Esophagus muscularis mucosa (tissue), 4 donors: ENCODE data around the gene C16orf74. TPM values are rescaled to one million over a fixed set of nuclear protein-coding genes. Genes with fewer than 3 reads are reported as not detected.

Experiments
- DNase-seq: peaks from one replicate; pipeline ENCODE4 v3.0.0-alpha.2; 2017; ENCODE audit errors: extremely low spot score
- H3K27ac ChIP-seq, 4 donors: fragments of 200-600 bp; sonication (generic); replicated peaks in 1 of 4; 1 replicate in 3 of 4; 2 replicates in 1 of 4; pipeline ENCODE4 v1.5.1; 2016 to 2019; ENCODE audit warnings: mild to moderate bottlenecking in 1 of 4
- H3K27me3 ChIP-seq, 4 donors: fragments of 200-600 bp; sonication (generic); one replicate each; pipeline versions ENCODE4 v1.5.1 to v1.6.0; 2016 to 2019
- H3K36me3 ChIP-seq, 4 donors: fragments of 200-600 bp; sonication (generic); one replicate each; pipeline ENCODE4 v1.5.1; 2016 to 2019
- H3K4me1 ChIP-seq, 4 donors: fragments of 200-600 bp; sonication (generic); one replicate each; pipeline ENCODE4 v1.5.1; 2016 to 2019
- H3K4me3 ChIP-seq, 4 donors: fragments of 200-600 bp; sonication (generic); 1 replicate in 2 of 4; 2 replicates in 2 of 4; pipeline ENCODE4 v1.5.1; 2016 to 2019; ENCODE audit warnings: mild to moderate bottlenecking in 4 of 4, moderate library complexity in 1 of 4
- H3K9me3 ChIP-seq, 4 donors: fragments of 200-600 bp; sonication (generic); 1 replicate in 3 of 4; 2 replicates in 1 of 4; pipeline ENCODE4 v1.5.1; 2016 to 2019
- CTCF ChIP-seq, 3 experiments: fragments of 200-600 bp in 2 of 3; fragments of 450-650 bp in 1 of 3; sonication (generic) in 2 of 3; IDR thresholded peaks; one replicate each; pipeline ENCODE4 v1.5.1; 2017 to 2019; ENCODE audit warnings: antibody characterized with exemption in 3 of 3, mild to moderate bottlenecking in 2 of 3, moderate library complexity in 1 of 3
- EP300 ChIP-seq: sonication (generic); formaldehyde crosslinking; IDR thresholded peaks from one replicate; pipeline ENCODE4 v1.6.1; 2017; ENCODE audit warnings: antibody characterized with exemption
- POLR2A ChIP-seq: fragments of 450-650 bp; IDR thresholded peaks from one replicate; pipeline ENCODE4 v1.6.1; 2017; ENCODE audit warnings: antibody characterized with exemption, moderate library complexity, mild to moderate bottlenecking, low read depth
- POLR2AphosphoS5 ChIP-seq, 2 donors: sonication (generic); formaldehyde crosslinking; IDR thresholded peaks; one replicate each; pipeline ENCODE4 v1.6.1; 2017; ENCODE audit warnings: antibody characterized with exemption in 2 of 2
- WGBS: methylation state at CpG from one replicate; pipeline ENCODE4 v1.1.5; 2018; 5-methylcytosine and 5-hydroxymethylcytosine counted together
- intact Hi-C: fragments of 100-400 bp; cut with DNase I; formaldehyde crosslinking; loops from one replicate; pipeline ENCODE4 v1.15.1; 2023
- total RNA-seq, 4 donors: library from RNA; depleted of rRNA; stranded (reverse); fragments of >200 nt; gene quantifications; one replicate each; pipeline versions ENCODE4 v1.1.0 to v1.2.1, GENCODE V29; 2016

The C16orf74 gene
- total RNA-seq, 4 donors from 2014 or later = 0.83 to 2.4 (median 0.83) TPM; not detected in 1

GRCh38 chr16:85789773-85790172 is 38.9 kb upstream of the C16orf74 start:
- intact Hi-C loops = no loop called here
- Histone ChIP-seq H3K4me1 (no peaks in the 10 kb centered on the region), H3K27ac (no peak overlapping the region), H3K27me3 (no peaks in the 10 kb centered on the region), H3K4me3 (no peak overlapping the region), H3K9me3 (no peaks in the 10 kb centered on the region), H3K36me3 (peaks cover 11 to 69% (median 54%) of the 10 kb centered on the region in 4 donors)
- no peak for TF ChIP-seq POLR2AphosphoS5 (IDR thresholded peaks at IDR 0.05)
- TF ChIP-seq CTCF (IDR thresholded peaks at IDR 0.05) = no peak
- no peak for TF ChIP-seq EP300
- no peak for TF ChIP-seq POLR2A
- no peak for DNase-seq
- 87% methylated on average over 6 of the region's 6 CpGs for WGBS

- intact Hi-C loops = no loop called here
- Histone ChIP-seq H3K9me3 (no peaks in the 10 kb centered on the region), H3K4me3 (no peak overlapping the region), H3K27ac (no peak overlapping the region), H3K36me3 (peaks cover 11 to 69% (median 51%) of the 10 kb centered on the region in 4 donors), H3K27me3 (no peaks in the 10 kb centered on the region), H3K4me1 (no peaks in the 10 kb centered on the region)
- no peak for DNase-seq
- 88% methylated on average over 11 of the region's 11 CpGs for WGBS
- TF ChIP-seq POLR2A = no peak
- TF ChIP-seq POLR2AphosphoS5 (IDR thresholded peaks at IDR 0.05) = no peak
- no peak for TF ChIP-seq CTCF (IDR thresholded peaks at IDR 0.05)
- TF ChIP-seq EP300 = no peak
Measured at GRCh38 chr16:85788819-85789218, 37.9 kb upstream of the C16orf74 start.

GRCh38 chr16:85785927-85786326 is 35.0 kb upstream of the C16orf74 start:
- no peak overlapping the region for H3K27ac ChIP-seq
- intact Hi-C loops = no loop called here
- TF ChIP-seq POLR2A (no peak), POLR2AphosphoS5 (IDR thresholded peaks at IDR 0.05) (no peak), CTCF (IDR thresholded peaks at IDR 0.05) (no peak)
- H3K36me3 ChIP-seq = peaks cover 11 to 53% (median 43%) of the 10 kb centered on the region in 4 donors
- WGBS = 93% methylated on average over 2 of the region's 2 CpGs
- H3K4me3 ChIP-seq = no peak overlapping the region
- no peaks in the 10 kb centered on the region for H3K9me3 ChIP-seq
- H3K4me1 ChIP-seq = peaks cover 0 to 26% (median 18%) of the 10 kb centered on the region in 4 donors
- no peak for DNase-seq
- H3K27me3 ChIP-seq = no peaks in the 10 kb centered on the region

GRCh38 chr16:85784813-85785212 is 33.9 kb upstream of the C16orf74 start:
- DNase-seq = no peak
- WGBS = 95% methylated on average over 2 of the region's 2 CpGs
- Histone ChIP-seq H3K4me1 (peaks cover 0 to 26% (median 18%) of the 10 kb centered on the region in 4 donors), H3K4me3 (no peak overlapping the region), H3K27ac (no peak overlapping the region), H3K9me3 (no peaks in the 10 kb centered on the region), H3K27me3 (no peaks in the 10 kb centered on the region), H3K36me3 (peaks cover 22 to 64% (median 54%) of the 10 kb centered on the region in 4 donors)
- intact Hi-C loops = no loop called here
- TF ChIP-seq CTCF (IDR thresholded peaks at IDR 0.05) = no peak
- TF ChIP-seq POLR2A = no peak
- no peak for TF ChIP-seq POLR2AphosphoS5 (IDR thresholded peaks at IDR 0.05)
- TF ChIP-seq EP300 = no peak

GRCh38 chr16:85783441-85783840 is 32.5 kb upstream of the C16orf74 start:
- H3K9me3 ChIP-seq = no peaks in the 10 kb centered on the region
- no peak overlapping the region for H3K4me3 ChIP-seq
- no peak for TF ChIP-seq POLR2A
- no peak for TF ChIP-seq CTCF (IDR thresholded peaks at IDR 0.05)
- no peak for TF ChIP-seq POLR2AphosphoS5 (IDR thresholded peaks at IDR 0.05)
- TF ChIP-seq EP300 = no peak
- DNase-seq = no peak
- no peaks in the 10 kb centered on the region for H3K27me3 ChIP-seq
- peaks cover 0 to 26% (median 18%) of the 10 kb centered on the region in 4 donors for H3K4me1 ChIP-seq
- WGBS = 97% methylated on average over 4 of the region's 8 CpGs
- peaks cover 25 to 73% (median 62%) of the 10 kb centered on the region in 4 donors for H3K36me3 ChIP-seq
- intact Hi-C loops = no loop called here
- H3K27ac ChIP-seq = no peak overlapping the region
